HCT116 (cell line): Measurements from ENCODE around the gene SLC26A9.
A peak's percentile ranks its signal among the peaks of the same experiment; 100 is the strongest.

Experiments
- CEBPB ChIP-seq: IDR thresholded peaks from 2 replicates; pipeline ENCODE4 v1.6.1; 2012; ENCODE audit warnings: low read depth
- EGR1 ChIP-seq: IDR thresholded peaks from 2 replicates; pipeline ENCODE4 v1.6.1; 2012; ENCODE audit warnings: low read depth
- EZH2 ChIP-seq: fragments of 200-600 bp; sonication (generic); IDR thresholded peaks from 2 replicates; pipeline ENCODE4 v1.6.1; 2017; ENCODE audit warnings: antibody characterized with exemption, mixed run types
- EZH2phosphoT487 ChIP-seq: fragments of 200-600 bp; IDR thresholded peaks from 2 replicates; pipeline ENCODE4 v1.6.1; 2018; ENCODE audit warnings: antibody characterized with exemption, borderline replicate concordance
- FOSL1 ChIP-seq: IDR thresholded peaks from 2 replicates; pipeline ENCODE4 v1.6.1; 2012; ENCODE audit warnings: low read depth
- POLR2A ChIP-seq: IDR thresholded peaks from 2 replicates; pipeline ENCODE4 v1.7.0; 2011; ENCODE audit warnings: borderline replicate concordance; ENCODE audit not compliant: insufficient read depth, insufficient read length; ENCODE audit errors: extremely low read depth
- POLR2AphosphoS5 ChIP-seq: IDR thresholded peaks from 2 replicates; pipeline ENCODE4 v1.6.1; 2011; ENCODE audit warnings: mild to moderate bottlenecking, low read depth, low read length, moderate library complexity
- RAD21 ChIP-seq: IDR thresholded peaks from 2 replicates; pipeline ENCODE4 v1.6.1; 2012; ENCODE audit warnings: low read depth, mild to moderate bottlenecking
- SIN3A ChIP-seq: IDR thresholded peaks from 2 replicates; pipeline ENCODE4 v1.6.1; 2012; ENCODE audit warnings: low read depth
- YY1 ChIP-seq: IDR thresholded peaks from 2 replicates; pipeline ENCODE4 v1.6.1; 2011; ENCODE audit warnings: low read length, low read depth, moderate library complexity, mild to moderate bottlenecking; ENCODE audit not compliant: insufficient replicate concordance; ENCODE audit errors: extremely low read depth
- ZNF274 ChIP-seq: fragments of 200-500 bp; sonication (Bioruptor generic); IDR thresholded peaks from 2 replicates; pipeline ENCODE4 v1.6.1; 2014; ENCODE audit warnings: mild to moderate bottlenecking, low read depth, low read length, inconsistent platforms
- TF ChIP-seq, protein P1 (sequence below), 3 experiments: fragments of 200-600 bp in 1 of 3; sonication (generic) in 1 of 3; IDR thresholded peaks in 2 of 3; conservative IDR thresholded peaks in 1 of 3; 2 replicates each; pipeline ENCODE4 v1.5.1; 2012 to 2017; ENCODE audit warnings: low read depth in 2 of 3, low read length in 2 of 3, antibody characterized with exemption in 1 of 3, borderline replicate concordance in 1 of 3, control low read depth in 1 of 3, mild to moderate bottlenecking in 1 of 3, mixed read lengths in 1 of 3, mixed run types in 1 of 3, moderate library complexity in 1 of 3; ENCODE audit not compliant: insufficient read depth in 1 of 3
- TF ChIP-seq, protein P2 (sequence below): IDR thresholded peaks from 2 replicates; pipeline ENCODE4 v1.6.1; 2012; ENCODE audit warnings: low read depth
- TF ChIP-seq, protein P3 (sequence below): IDR thresholded peaks from 2 replicates; pipeline ENCODE4 v1.6.1; 2012

DNA sequence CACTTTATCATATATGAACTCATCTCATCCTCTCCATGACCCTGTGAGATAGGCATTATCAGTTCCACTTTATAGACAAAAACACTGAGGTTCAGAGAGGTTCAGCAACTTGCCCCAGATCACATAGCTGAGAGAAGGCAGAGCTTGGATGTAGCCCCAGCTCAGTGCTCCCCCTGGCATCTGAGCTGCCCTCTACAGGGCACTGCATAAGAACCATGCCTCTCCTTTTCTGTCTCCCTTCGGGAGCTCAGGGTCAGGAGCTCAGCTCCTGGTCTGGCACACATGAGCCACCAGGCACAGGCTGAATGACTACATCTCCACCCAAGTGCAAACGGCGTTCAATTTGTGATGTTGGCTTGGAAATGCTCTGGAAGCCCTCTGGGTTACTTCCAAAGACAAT is 43.0 kb upstream of the SLC26A9 start:
- TF ChIP-seq, protein P1, sequence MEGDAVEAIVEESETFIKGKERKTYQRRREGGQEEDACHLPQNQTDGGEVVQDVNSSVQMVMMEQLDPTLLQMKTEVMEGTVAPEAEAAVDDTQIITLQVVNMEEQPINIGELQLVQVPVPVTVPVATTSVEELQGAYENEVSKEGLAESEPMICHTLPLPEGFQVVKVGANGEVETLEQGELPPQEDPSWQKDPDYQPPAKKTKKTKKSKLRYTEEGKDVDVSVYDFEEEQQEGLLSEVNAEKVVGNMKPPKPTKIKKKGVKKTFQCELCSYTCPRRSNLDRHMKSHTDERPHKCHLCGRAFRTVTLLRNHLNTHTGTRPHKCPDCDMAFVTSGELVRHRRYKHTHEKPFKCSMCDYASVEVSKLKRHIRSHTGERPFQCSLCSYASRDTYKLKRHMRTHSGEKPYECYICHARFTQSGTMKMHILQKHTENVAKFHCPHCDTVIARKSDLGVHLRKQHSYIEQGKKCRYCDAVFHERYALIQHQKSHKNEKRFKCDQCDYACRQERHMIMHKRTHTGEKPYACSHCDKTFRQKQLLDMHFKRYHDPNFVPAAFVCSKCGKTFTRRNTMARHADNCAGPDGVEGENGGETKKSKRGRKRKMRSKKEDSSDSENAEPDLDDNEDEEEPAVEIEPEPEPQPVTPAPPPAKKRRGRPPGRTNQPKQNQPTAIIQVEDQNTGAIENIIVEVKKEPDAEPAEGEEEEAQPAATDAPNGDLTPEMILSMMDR (IDR thresholded peaks at IDR 0.05 in 2 of 3, conservative IDR thresholded peaks at IDR 0.05 in 1 of 3; ENCODE audit: borderline replicate concordance in 1 of 3, insufficient read depth in 1 of 3, low read depth in 2 of 3, low read length in 2 of 3): peak; percentile 6 to 37 (median 22); a peak in 2 of 6 replicates
- TF ChIP-seq POLR2A: no peak
- TF ChIP-seq POLR2AphosphoS5: no peak
- TF ChIP-seq EGR1: no peak
- no peak for TF ChIP-seq YY1
- 0 out of 2 replicates have a peak, but pooled peaks have one; percentile 11 for TF ChIP-seq RAD21
- no peak for TF ChIP-seq CEBPB
- no peak for TF ChIP-seq EZH2
- TF ChIP-seq EZH2phosphoT487: no peak
- no peak for TF ChIP-seq ZNF274
- TF ChIP-seq, protein P2, sequence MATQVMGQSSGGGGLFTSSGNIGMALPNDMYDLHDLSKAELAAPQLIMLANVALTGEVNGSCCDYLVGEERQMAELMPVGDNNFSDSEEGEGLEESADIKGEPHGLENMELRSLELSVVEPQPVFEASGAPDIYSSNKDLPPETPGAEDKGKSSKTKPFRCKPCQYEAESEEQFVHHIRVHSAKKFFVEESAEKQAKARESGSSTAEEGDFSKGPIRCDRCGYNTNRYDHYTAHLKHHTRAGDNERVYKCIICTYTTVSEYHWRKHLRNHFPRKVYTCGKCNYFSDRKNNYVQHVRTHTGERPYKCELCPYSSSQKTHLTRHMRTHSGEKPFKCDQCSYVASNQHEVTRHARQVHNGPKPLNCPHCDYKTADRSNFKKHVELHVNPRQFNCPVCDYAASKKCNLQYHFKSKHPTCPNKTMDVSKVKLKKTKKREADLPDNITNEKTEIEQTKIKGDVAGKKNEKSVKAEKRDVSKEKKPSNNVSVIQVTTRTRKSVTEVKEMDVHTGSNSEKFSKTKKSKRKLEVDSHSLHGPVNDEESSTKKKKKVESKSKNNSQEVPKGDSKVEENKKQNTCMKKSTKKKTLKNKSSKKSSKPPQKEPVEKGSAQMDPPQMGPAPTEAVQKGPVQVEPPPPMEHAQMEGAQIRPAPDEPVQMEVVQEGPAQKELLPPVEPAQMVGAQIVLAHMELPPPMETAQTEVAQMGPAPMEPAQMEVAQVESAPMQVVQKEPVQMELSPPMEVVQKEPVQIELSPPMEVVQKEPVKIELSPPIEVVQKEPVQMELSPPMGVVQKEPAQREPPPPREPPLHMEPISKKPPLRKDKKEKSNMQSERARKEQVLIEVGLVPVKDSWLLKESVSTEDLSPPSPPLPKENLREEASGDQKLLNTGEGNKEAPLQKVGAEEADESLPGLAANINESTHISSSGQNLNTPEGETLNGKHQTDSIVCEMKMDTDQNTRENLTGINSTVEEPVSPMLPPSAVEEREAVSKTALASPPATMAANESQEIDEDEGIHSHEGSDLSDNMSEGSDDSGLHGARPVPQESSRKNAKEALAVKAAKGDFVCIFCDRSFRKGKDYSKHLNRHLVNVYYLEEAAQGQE: no peak
- TF ChIP-seq, protein P3, sequence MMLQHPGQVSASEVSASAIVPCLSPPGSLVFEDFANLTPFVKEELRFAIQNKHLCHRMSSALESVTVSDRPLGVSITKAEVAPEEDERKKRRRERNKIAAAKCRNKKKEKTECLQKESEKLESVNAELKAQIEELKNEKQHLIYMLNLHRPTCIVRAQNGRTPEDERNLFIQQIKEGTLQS: no peak
- TF ChIP-seq FOSL1: no peak
- TF ChIP-seq SIN3A: no peak
